Esophagus muscularis mucosa (tissue), 3 donors: Measurements from ENCODE around the gene GKN2.

ENCODE experiments used
- POLR2AphosphoS5 ChIP-seq, 2 donors: sonication (generic); formaldehyde crosslinking; IDR thresholded peaks; one replicate each; pipeline ENCODE4 v1.6.1; 2017; ENCODE audit warnings: antibody characterized with exemption in 2 of 2
- TF ChIP-seq, protein P1 (sequence below), 3 experiments: fragments of 200-600 bp in 2 of 3; fragments of 450-650 bp in 1 of 3; sonication (generic) in 2 of 3; IDR thresholded peaks; one replicate each; pipeline ENCODE4 v1.5.1; 2017 to 2019; ENCODE audit warnings: antibody characterized with exemption in 3 of 3, mild to moderate bottlenecking in 2 of 3, moderate library complexity in 1 of 3

DNA sequence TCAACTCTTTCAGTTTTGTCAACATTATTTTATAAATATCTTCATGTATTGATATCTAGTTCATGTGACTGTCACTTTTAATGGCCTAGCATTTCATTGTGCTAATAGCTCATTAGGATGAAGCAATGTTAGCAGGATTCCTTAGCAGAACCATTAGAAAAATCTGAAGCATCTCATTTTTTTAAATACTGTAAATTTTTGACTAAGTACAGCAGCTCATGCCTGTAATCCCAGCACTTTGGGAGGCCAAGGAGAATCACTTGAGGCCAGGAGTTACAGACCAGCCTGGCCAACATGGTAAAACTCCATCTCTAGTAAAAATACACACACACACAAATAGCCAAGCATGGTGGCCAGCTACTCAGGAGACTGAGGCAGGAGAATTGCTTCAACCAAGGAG lies 44.7 kb upstream of the GKN2 start:
- TF ChIP-seq, protein P1, sequence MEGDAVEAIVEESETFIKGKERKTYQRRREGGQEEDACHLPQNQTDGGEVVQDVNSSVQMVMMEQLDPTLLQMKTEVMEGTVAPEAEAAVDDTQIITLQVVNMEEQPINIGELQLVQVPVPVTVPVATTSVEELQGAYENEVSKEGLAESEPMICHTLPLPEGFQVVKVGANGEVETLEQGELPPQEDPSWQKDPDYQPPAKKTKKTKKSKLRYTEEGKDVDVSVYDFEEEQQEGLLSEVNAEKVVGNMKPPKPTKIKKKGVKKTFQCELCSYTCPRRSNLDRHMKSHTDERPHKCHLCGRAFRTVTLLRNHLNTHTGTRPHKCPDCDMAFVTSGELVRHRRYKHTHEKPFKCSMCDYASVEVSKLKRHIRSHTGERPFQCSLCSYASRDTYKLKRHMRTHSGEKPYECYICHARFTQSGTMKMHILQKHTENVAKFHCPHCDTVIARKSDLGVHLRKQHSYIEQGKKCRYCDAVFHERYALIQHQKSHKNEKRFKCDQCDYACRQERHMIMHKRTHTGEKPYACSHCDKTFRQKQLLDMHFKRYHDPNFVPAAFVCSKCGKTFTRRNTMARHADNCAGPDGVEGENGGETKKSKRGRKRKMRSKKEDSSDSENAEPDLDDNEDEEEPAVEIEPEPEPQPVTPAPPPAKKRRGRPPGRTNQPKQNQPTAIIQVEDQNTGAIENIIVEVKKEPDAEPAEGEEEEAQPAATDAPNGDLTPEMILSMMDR (IDR thresholded peaks at IDR 0.05) = no peak
- no peak for TF ChIP-seq POLR2AphosphoS5 (IDR thresholded peaks at IDR 0.05)
